GM19324 (cell line): ENCODE data around the gene CUL9.

Source experiments
- ATAC-seq: cut with Tn5 transposase; IDR thresholded peaks from one replicate; pipeline ENCODE4 v1.9.1; 2021; ENCODE audit warnings: mild to moderate bottlenecking, moderate library complexity; ENCODE audit not compliant: unreplicated experiment, low FRiP score

Gene CUL9

DNA sequence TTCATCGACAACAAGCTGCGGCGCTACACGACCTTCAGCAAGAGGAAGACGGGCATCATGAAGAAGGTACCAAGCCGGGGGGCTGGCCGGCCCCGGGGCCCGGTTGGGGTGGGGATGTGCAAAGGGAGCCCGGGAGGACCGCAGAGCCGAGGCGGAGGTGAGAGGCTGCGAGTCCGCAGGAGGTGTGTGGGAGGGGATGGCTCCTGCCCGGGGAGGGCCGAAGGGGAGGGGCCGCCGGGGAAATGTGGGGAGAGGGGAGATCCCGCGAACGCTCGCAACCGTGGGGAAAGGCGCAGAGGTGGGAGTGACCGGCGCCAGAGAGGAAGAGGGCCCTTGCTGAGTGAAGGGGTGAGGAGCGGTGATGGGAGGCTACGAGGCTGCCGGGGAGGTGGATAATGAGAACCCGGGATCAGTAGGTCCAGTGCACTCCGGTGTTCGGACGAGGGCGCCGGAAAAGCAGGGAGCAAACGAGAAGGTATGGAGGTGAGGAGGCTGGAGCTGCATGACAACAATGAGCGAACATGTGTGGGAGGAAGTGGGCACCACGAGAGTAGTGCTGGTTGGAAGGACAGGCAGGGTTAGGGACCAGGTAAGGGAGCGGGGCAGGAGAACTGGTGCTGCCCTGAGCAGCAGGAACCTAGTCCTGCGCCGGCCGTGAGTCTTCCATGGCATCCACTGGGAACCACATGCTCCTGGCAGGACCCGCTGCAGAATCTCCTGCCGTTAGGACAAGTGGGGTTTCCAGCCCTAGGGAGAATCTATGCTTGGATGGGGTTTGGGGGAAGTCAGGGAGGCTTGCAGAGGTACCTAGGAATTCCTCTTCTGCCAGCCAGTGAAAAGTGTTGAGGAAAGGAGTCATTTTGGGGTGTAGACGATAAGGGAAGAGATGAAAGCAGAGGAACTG lies 9.6 kb upstream of the CUL9 start:
- ATAC-seq: no peak

DNA sequence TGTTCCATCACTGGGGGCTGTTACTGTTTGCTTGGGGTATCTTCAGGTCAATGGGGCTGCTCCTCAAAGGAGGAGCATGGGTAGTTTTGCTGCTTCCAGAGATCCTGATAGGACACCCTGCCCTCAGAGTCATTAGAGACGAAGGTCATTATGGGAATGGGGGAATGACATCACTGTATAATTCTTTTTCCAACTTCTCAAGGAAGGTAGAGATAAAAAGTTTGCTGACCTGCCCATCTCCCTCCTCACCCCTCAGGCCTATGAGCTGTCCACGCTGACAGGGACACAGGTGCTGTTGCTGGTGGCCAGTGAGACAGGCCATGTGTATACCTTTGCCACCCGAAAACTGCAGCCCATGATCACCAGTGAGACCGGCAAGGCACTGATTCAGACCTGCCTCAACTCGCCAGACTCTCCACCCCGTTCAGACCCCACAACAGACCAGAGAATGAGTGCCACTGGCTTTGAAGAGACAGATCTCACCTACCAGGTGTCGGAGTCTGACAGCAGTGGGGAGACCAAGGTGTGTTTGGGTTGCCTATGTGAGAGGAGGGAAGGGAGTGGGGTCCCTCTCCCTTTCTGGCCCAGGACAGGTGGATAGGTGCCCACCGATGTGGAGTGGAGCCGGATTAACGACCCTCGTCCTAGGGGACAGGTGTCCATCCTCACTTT lies 8.3 kb upstream of the CUL9 start:
- ATAC-seq: no peak

- peak; percentile 76 for ATAC-seq
Measured at GRCh38 chr6:43174263-43175112, 7.5 kb upstream of the CUL9 start.

- ATAC-seq: no peak
Measured at GRCh38 chr6:43175676-43176422, 6.1 kb upstream of the CUL9 start.

GRCh38 chr6:43176423-43176786 lies 5.6 kb upstream of the CUL9 start:
- ATAC-seq: no peak

- ATAC-seq: no peak
Measured at GRCh38 chr6:43178150-43178549, 3.8 kb upstream of the CUL9 start.

GRCh38 chr6:43178951-43179830 lies 2.8 kb upstream of the CUL9 start:
- no peak for ATAC-seq

DNA sequence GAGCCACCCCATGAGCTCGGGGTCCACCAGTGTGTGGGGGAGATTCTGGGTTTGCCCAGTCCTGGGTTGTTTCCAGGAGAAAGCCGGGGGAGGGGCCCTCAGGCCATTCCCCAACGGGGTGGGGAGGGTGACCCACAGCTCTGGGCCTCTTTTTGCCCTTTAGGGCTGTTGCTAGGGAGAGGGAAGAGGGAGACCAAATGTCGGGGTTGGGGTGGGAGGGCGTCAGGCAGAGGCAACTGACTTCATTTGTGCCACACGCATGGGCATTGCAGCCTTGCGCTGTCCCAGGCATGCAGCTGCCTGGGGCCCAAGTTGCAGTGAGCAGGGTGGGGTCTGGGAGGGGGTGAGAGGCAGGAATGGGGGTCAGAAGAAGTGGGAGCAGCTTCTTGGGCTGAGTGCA lies 1.9 kb upstream of the CUL9 start:
- ATAC-seq: no peak

DNA sequence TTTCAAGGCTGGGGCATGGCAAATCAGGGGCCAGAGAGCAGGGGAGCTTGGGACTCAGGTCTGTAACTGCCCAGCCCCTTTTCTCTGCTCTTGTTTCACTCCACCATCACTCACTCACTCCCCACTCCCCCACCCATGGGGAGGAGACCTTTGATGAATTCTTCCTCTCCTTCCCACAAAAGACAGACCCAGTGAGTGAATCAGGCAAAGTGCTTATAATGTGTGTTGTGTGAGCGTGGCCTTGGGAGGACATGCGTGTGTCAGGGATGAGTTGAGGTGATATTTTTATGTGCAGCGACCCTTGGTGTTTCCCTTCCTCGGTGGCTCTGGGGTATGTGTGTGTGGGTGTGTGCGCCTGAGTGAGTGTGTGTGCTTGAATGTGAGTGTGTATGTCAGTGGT lies 1.0 kb upstream of the CUL9 start:
- ATAC-seq: no peak

GRCh38 chr6:43181621-43181941 lies 415 bp upstream of the CUL9 start:
- ATAC-seq: no peak

GRCh38 chr6:43183441-43183840 lies 1.4 kb downstream of the CUL9 start:
- ATAC-seq: no peak

DNA sequence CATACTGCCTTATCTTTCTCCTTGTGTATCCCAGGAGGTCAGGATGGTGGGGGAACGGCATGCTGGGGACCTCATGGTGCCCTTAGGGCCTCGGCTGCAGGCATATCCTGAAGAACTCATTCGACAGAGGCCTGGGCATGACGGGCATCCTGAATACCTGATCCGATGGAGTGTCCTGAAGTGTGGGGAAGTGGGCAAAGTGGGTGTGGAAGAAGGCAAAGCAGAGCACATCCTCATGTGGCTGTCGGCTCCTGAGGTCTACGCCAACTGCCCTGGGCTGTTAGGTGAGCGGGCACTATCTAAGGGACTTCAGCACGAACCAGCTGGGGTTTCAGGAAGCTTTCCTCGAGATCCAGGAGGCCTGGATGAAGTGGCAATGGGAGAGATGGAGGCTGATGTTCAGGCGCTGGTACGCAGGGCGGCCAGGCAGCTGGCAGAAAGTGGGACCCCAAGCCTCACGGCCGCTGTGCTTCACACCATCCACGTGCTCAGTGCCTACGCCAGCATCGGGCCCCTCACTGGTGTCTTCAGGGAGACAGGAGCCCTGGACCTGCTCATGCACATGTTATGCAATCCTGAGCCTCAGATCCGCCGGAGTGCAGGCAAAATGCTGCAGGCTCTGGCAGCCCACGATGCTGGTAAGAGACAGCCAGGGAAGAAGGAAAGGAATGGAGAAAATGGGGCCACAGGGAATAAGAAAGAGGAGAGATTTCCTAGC lies 2.4 kb downstream of the CUL9 start:
- no peak for ATAC-seq

GRCh38 chr6:43185391-43185985 lies 3.5 kb downstream of the CUL9 start:
- no peak for ATAC-seq

- ATAC-seq: no peak
Measured at GRCh38 chr6:43186019-43186418, 4.0 kb downstream of the CUL9 start.

DNA sequence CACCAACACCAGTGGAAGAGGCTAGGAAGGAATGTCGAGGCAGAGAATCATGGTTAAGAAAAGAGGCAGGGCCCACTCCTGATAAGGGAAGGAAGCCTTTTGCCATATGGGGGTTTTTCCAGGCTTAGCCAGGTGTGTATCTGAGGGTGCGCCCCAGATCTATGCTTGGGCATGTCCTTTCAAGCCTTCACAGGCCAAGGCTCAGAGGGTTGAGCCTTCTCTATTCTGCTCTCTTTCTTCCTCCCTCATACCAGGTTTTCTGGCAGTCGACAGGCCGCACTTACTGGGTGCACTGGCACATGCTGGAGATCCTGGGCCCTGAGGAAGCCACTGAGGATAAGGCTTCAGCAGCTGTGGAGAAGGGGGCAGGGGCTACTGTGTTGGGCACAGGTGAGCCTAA lies 4.7 kb downstream of the CUL9 start:
- ATAC-seq: no peak

DNA sequence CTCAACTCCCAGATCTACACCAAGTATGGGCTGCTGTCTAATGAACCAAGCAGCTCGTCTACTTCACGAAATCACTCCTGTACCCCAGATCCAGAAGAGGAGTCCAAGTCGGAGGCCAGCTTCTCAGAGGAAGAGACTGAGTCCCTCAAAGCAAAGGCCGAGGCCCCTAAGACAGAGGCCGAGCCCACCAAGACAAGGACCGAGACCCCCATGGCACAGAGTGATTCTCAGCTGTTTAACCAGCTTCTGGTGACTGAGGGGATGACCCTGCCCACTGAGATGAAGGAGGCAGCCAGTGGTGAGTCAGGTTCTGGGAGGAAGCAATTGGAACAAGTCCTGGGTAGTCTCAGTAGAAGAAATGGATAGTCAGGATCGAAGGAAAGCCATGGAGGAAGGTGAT lies 5.8 kb downstream of the CUL9 start:
- no peak for ATAC-seq

DNA sequence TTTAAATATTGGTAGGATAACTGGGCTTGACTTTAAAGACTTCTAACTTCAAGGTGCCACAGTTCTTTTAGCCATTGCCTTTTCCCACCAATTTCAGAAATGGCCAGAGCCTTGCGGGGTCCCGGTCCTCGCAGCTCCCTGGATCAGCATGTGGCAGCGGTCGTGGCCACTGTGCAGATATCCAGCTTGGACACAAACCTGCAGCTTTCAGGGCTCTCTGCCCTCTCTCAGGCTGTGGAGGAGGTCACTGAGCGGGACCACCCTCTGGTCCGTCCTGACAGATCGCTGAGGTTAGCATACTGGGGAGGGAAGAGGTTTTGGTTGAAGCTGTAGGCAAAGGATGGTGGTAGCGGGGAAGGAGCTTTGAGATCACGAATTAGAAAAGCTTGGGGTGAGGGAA lies 6.4 kb downstream of the CUL9 start:
- ATAC-seq: no peak

DNA sequence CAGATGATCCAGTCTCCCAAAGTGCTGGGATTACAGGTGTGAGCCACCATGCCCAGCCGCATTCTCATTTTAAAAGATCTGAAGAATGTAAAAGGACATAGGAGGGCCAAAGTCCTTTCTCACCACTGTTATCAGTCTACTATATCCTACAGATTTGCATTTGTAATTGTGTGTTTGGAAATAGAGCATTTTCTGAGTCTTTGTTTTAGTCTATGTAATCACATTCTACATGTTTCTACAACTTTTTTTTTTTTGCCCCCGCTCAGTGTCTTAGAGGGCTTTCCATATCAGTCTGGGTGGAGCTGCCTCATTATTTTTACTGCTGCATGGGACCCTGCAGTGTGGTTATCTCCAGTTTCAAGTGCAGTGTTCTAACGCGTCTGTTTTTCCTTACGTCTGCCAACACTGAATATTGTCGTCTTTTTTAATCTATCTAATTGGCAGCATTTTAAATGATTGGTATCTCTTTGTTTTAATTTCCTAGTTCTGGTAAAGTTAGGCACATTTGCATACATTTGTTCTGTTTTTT lies 7.8 kb downstream of the CUL9 start:
- no peak for ATAC-seq
